Adipocyte (in vitro differentiated cells): ENCODE measurements around the gene OAS2.
A peak's percentile ranks its signal among the peaks of the same experiment; 100 is the strongest.
"Not testable (repeated sequence)": the region's sequence is repeated elsewhere in the genome, so short reads cannot be mapped to it uniquely, and the experiment has no call there.

Experiments used
- DNase-seq: peaks from one replicate; pipeline ENCODE4 v3.0.0-alpha.2; 2015; ENCODE audit warnings: low read depth
- H3K27me3 ChIP-seq: replicated peaks from 2 replicates; pipeline ENCODE4 v1.7.0; 2013; ENCODE audit warnings: mild to moderate bottlenecking, low read length, moderate library complexity; ENCODE audit not compliant: control insufficient read depth, insufficient read depth
- H3K36me3 ChIP-seq: 2 replicates; pipeline ENCODE4 v1.7.0; 2013; ENCODE audit warnings: low read length, mild to moderate bottlenecking, moderate library complexity; ENCODE audit not compliant: control insufficient read depth, insufficient read depth, severe bottlenecking
- H3K4me1 ChIP-seq: 2 replicates; pipeline ENCODE4 v1.7.0; 2013; ENCODE audit warnings: mild to moderate bottlenecking, low read length, moderate library complexity; ENCODE audit not compliant: control insufficient read depth, insufficient read depth
- H3K4me3 ChIP-seq: 2 replicates; pipeline ENCODE4 v1.7.0; 2013; ENCODE audit warnings: mild to moderate bottlenecking, low read length, moderate library complexity
- H3K9ac ChIP-seq: 2 replicates; pipeline ENCODE4 v1.7.0; 2013; ENCODE audit warnings: mild to moderate bottlenecking, low read length, moderate library complexity
- H3K9me3 ChIP-seq: 2 replicates; pipeline ENCODE4 v1.7.0; 2013; ENCODE audit warnings: mild to moderate bottlenecking, low read length, moderate library complexity; ENCODE audit not compliant: control insufficient read depth

OAS2 gene

GRCh38 chr12:112939761-112940381 lies 38.4 kb upstream of the OAS2 start:
- DNase-seq = no peak

GRCh38 chr12:112941528-112942335 lies 36.6 kb upstream of the OAS2 start:
- Histone ChIP-seq H3K36me3 (no peaks in the 10 kb centered on the region), H3K4me3 (no peak overlapping the region), H3K4me1 (peaks cover 11% of the 10 kb centered on the region), H3K27me3 (no peaks in the 10 kb centered on the region), H3K9ac (no peak overlapping the region), H3K9me3 (no peaks in the 10 kb centered on the region)
- DNase-seq = no peak

More at GRCh38 chr12:112939761-112940381, 38.4 kb upstream of the OAS2 start:
- Histone ChIP-seq H3K36me3 (no peaks in the 10 kb centered on the region), H3K9ac (peak overlapping the region; percentile 17), H3K4me3 (no peak overlapping the region), H3K9me3 (no peaks in the 10 kb centered on the region), H3K4me1 (peaks cover 11% of the 10 kb centered on the region), H3K27me3 (no peaks in the 10 kb centered on the region)

- H3K4me1 ChIP-seq = peaks cover 11% of the 10 kb centered on the region
- H3K36me3 ChIP-seq = no peaks in the 10 kb centered on the region
- no peak overlapping the region for H3K4me3 ChIP-seq
- H3K27me3 ChIP-seq = no peaks in the 10 kb centered on the region
- no peaks in the 10 kb centered on the region for H3K9me3 ChIP-seq
- no peak for DNase-seq
- H3K9ac ChIP-seq = no peak overlapping the region
Measured at GRCh38 chr12:112942572-112942971, 35.7 kb upstream of the OAS2 start.

- H3K27me3 ChIP-seq = no peaks in the 10 kb centered on the region
- no peak overlapping the region for H3K9ac ChIP-seq
- H3K36me3 ChIP-seq = no peaks in the 10 kb centered on the region
- no peaks in the 10 kb centered on the region for H3K9me3 ChIP-seq
- peaks cover 5% of the 10 kb centered on the region for H3K4me1 ChIP-seq
- peak; percentile 10 for DNase-seq
- H3K4me3 ChIP-seq = no peak overlapping the region
Measured at GRCh38 chr12:112944024-112944690, 34.2 kb upstream of the OAS2 start.

- no peak overlapping the region for H3K4me3 ChIP-seq
- H3K4me1 ChIP-seq = no peaks in the 10 kb centered on the region
- DNase-seq = no peak
- no peaks in the 10 kb centered on the region for H3K36me3 ChIP-seq
- H3K9ac ChIP-seq = no peak overlapping the region
- no peaks in the 10 kb centered on the region for H3K27me3 ChIP-seq
- H3K9me3 ChIP-seq = no peaks in the 10 kb centered on the region
Measured at GRCh38 chr12:112945515-112945914, 32.8 kb upstream of the OAS2 start.

GRCh38 chr12:112946236-112947000 lies 31.9 kb upstream of the OAS2 start:
- no peaks in the 10 kb centered on the region for H3K27me3 ChIP-seq
- no peak overlapping the region for H3K4me3 ChIP-seq
- H3K9ac ChIP-seq = no peak overlapping the region
- DNase-seq = no peak
- H3K36me3 ChIP-seq = no peaks in the 10 kb centered on the region
- no peaks in the 10 kb centered on the region for H3K4me1 ChIP-seq
- no peaks in the 10 kb centered on the region for H3K9me3 ChIP-seq

- no peak overlapping the region for H3K4me3 ChIP-seq
- no peaks in the 10 kb centered on the region for H3K36me3 ChIP-seq
- H3K27me3 ChIP-seq = no peaks in the 10 kb centered on the region
- no peak for DNase-seq
- H3K9ac ChIP-seq = no peak overlapping the region
- no peaks in the 10 kb centered on the region for H3K9me3 ChIP-seq
- no peaks in the 10 kb centered on the region for H3K4me1 ChIP-seq
Measured at GRCh38 chr12:112947314-112947713, 31.0 kb upstream of the OAS2 start.

- no peaks in the 10 kb centered on the region for H3K4me1 ChIP-seq
- no peaks in the 10 kb centered on the region for H3K36me3 ChIP-seq
- no peak overlapping the region for H3K4me3 ChIP-seq
- H3K27me3 ChIP-seq = no peaks in the 10 kb centered on the region
- no peaks in the 10 kb centered on the region for H3K9me3 ChIP-seq
- no peak overlapping the region for H3K9ac ChIP-seq
- DNase-seq = no peak
Measured at GRCh38 chr12:112947761-112948160, 30.6 kb upstream of the OAS2 start.

- Histone ChIP-seq H3K36me3 (no peaks in the 10 kb centered on the region), H3K4me1 (no peaks in the 10 kb centered on the region), H3K4me3 (no peak overlapping the region), H3K27me3 (no peaks in the 10 kb centered on the region), H3K9me3 (no peaks in the 10 kb centered on the region), H3K9ac (no peak overlapping the region)
- no peak for DNase-seq
Measured at GRCh38 chr12:112948806-112949205, 29.5 kb upstream of the OAS2 start.

GRCh38 chr12:112950701-112951100 lies 27.6 kb upstream of the OAS2 start:
- Histone ChIP-seq H3K27me3 (no peaks in the 10 kb centered on the region), H3K9me3 (no peaks in the 10 kb centered on the region), H3K4me3 (no peak overlapping the region), H3K9ac (no peak overlapping the region), H3K4me1 (no peaks in the 10 kb centered on the region), H3K36me3 (no peaks in the 10 kb centered on the region)
- DNase-seq = no peak

- not testable (repeated sequence) for H3K9me3 ChIP-seq, H3K4me3 ChIP-seq, H3K9ac ChIP-seq
Measured at GRCh38 chr12:112957125-112957524, 21.2 kb upstream of the OAS2 start.

More at GRCh38 chr12:112957125-112957524, 21.2 kb upstream of the OAS2 start:
- H3K36me3 ChIP-seq, DNase-seq, H3K27me3 ChIP-seq, H3K4me1 ChIP-seq: not testable (repeated sequence)
